ENCODE results near the gene FAM234A.

DNA sequence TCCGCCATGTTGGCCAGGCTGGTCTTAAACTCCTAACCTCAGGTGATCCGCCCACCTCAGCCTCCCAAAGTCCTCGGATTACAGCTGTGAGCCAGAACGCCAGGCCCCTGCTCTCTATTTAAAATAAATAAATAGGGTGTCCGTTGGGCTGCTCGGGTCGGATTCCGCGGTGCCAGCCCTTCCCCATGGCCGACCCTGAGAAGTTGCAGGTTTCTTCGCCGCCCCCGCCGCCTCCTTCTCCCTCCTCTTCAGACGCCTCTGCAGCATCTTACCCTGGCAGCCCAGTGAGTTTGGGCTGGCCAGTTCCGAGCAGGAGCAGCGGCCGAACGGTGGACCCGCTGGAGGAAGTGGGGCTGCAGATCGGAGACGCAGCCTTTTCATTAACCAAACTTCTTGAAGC, 3.7 kb upstream of the FAM234A start:
- no peak for TF ChIP-seq POLR2AphosphoS5 (IDR thresholded peaks at IDR 0.05; ENCODE audit: low read depth, low read length)
- no peak for TF ChIP-seq POLR2A (IDR thresholded peaks at IDR 0.05; ENCODE audit: low read depth, low read length)
- TF ChIP-seq TAF1 (IDR thresholded peaks at IDR 0.05; ENCODE audit: borderline replicate concordance, low read depth, low read length), result no peak
